Thyroid gland (tissue), 4 donors: Measurements from ENCODE around the gene FOXN3. TPM values are rescaled to one million over a fixed set of nuclear protein-coding genes. Genes with fewer than 3 reads are reported as not detected.

Experiments used
- DNase-seq, 2 donors: peaks; one replicate each; pipeline ENCODE4 v3.0.0-alpha.2; 2019
- H3K27ac ChIP-seq, 3 donors: fragments of 200-600 bp; sonication (generic); 1 replicate in 2 of 3; 2 replicates in 1 of 3; pipeline ENCODE4 v1.5.1; 2016 to 2019; ENCODE audit warnings: mild to moderate bottlenecking in 1 of 3, moderate library complexity in 1 of 3
- H3K27me3 ChIP-seq: fragments of 200-600 bp; sonication (generic); one replicate; pipeline ENCODE4 v1.5.1; 2019
- H3K36me3 ChIP-seq, 2 donors: fragments of 200-600 bp; sonication (generic); one replicate each; pipeline ENCODE4 v1.5.1; 2016 to 2019
- H3K4me1 ChIP-seq, 2 donors: fragments of 200-600 bp; sonication (generic); one replicate each; pipeline ENCODE4 v1.5.1; 2017 to 2019
- H3K4me3 ChIP-seq, 3 donors: fragments of 200-600 bp; sonication (generic); replicated peaks in 1 of 3; 1 replicate in 2 of 3; 2 replicates in 1 of 3; pipeline ENCODE4 v1.5.1; 2016; ENCODE audit warnings: mild to moderate bottlenecking in 1 of 3
- H3K9me3 ChIP-seq: fragments of 200-600 bp; sonication (generic); one replicate; pipeline ENCODE4 v1.5.1; 2017
- POLR2A ChIP-seq, 2 donors: fragments of 450-650 bp; IDR thresholded peaks; one replicate each; pipeline ENCODE4 v1.6.1; 2017; ENCODE audit warnings: antibody characterized with exemption in 2 of 2, mild to moderate bottlenecking in 2 of 2, moderate library complexity in 1 of 2
- WGBS, 2 donors: methylation state at CpG; one replicate each; pipeline ENCODE4 v1.1.5; 2017; 5-methylcytosine and 5-hydroxymethylcytosine counted together
- intact Hi-C: fragments of 100-400 bp; cut with DNase I; formaldehyde crosslinking; loops from one replicate; pipeline ENCODE4 v1.15.1; 2023
- total RNA-seq, 4 donors: library from RNA; depleted of rRNA; stranded (reverse); fragments of >200 nt; gene quantifications; one replicate each; pipeline ENCODE4 v1.2.3, GENCODE V29; 2016
- TF ChIP-seq, protein P1 (sequence below), 6 experiments: fragments of 200-600 bp in 3 of 6; fragments of 450-650 bp in 3 of 6; sonication (generic) in 3 of 6; IDR thresholded peaks; one replicate each; pipeline ENCODE4 v1.5.1; 2016 to 2019; ENCODE audit warnings: antibody characterized with exemption in 6 of 6, mild to moderate bottlenecking in 2 of 6, inconsistent platforms in 1 of 6, moderate library complexity in 1 of 6

The FOXN3 gene
- total RNA-seq, 4 donors from 2014 or later, result 38.7 to 70.1 (median 43.1) TPM

GRCh38 chr14:89247457-89248122 lies 169.4 kb downstream of the FOXN3 start:
- 86 to 91% methylated on average over 3 of the region's 3 CpGs for WGBS, 2 donors
- no peak for DNase-seq
- peaks cover 27 to 37% of the 10 kb centered on the region in 2 donors for H3K4me1 ChIP-seq
- H3K27ac ChIP-seq, result no peak overlapping the region
- intact Hi-C loops, result no loop called here
- H3K27me3 ChIP-seq, result no peaks in the 10 kb centered on the region
- H3K4me3 ChIP-seq, result no peak overlapping the region
- H3K36me3 ChIP-seq, result no peaks in the 10 kb centered on the region
- no peaks in the 10 kb centered on the region for H3K9me3 ChIP-seq
- TF ChIP-seq, protein P1, sequence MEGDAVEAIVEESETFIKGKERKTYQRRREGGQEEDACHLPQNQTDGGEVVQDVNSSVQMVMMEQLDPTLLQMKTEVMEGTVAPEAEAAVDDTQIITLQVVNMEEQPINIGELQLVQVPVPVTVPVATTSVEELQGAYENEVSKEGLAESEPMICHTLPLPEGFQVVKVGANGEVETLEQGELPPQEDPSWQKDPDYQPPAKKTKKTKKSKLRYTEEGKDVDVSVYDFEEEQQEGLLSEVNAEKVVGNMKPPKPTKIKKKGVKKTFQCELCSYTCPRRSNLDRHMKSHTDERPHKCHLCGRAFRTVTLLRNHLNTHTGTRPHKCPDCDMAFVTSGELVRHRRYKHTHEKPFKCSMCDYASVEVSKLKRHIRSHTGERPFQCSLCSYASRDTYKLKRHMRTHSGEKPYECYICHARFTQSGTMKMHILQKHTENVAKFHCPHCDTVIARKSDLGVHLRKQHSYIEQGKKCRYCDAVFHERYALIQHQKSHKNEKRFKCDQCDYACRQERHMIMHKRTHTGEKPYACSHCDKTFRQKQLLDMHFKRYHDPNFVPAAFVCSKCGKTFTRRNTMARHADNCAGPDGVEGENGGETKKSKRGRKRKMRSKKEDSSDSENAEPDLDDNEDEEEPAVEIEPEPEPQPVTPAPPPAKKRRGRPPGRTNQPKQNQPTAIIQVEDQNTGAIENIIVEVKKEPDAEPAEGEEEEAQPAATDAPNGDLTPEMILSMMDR (IDR thresholded peaks at IDR 0.05), result no peak

DNA sequence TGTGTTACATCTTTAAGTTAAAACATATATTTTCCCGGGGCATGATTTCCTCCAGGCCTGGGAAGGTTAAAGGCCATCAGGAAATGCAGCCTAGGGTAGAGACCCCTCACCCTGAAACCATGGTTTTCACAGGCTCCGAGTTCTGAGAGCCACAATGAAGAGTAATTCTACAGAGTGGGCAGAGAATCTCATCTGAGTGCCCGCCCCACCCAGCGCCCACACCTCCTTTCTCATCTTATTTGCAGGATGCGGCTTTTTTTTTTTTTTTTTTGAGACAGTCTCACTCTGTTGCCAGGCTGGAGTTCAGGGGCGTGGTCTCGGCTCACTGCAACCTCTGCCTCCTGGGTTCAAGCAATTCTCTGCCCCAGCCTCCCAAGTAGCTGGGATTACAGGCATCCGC lies 170.7 kb downstream of the FOXN3 start:
- H3K4me3 ChIP-seq, result no peak overlapping the region
- no peak for DNase-seq
- no peaks in the 10 kb centered on the region for H3K9me3 ChIP-seq
- no peaks in the 10 kb centered on the region for H3K27me3 ChIP-seq
- 93 to 97% methylated on average over 8 of the region's 8 CpGs for WGBS, 2 donors
- peaks cover 33 to 37% of the 10 kb centered on the region in 2 donors for H3K4me1 ChIP-seq
- intact Hi-C loops, result no loop called here
- H3K36me3 ChIP-seq, result no peaks in the 10 kb centered on the region
- H3K27ac ChIP-seq, result no peak overlapping the region
- no peak for TF ChIP-seq POLR2A (IDR thresholded peaks at IDR 0.05)
- TF ChIP-seq, protein P1 (IDR thresholded peaks at IDR 0.05), result no peak

GRCh38 chr14:89245802-89246201 lies 171.2 kb downstream of the FOXN3 start:
- intact Hi-C loops, result no loop called here
- no peak for TF ChIP-seq POLR2A (IDR thresholded peaks at IDR 0.05)
- TF ChIP-seq, protein P1 (IDR thresholded peaks at IDR 0.05), result no peak
- Histone ChIP-seq H3K27me3 (no peaks in the 10 kb centered on the region), H3K4me1 (peaks cover 33 to 37% of the 10 kb centered on the region in 2 donors), H3K36me3 (no peaks in the 10 kb centered on the region), H3K27ac (no peak overlapping the region), H3K9me3 (no peaks in the 10 kb centered on the region), H3K4me3 (no peak overlapping the region)
- DNase-seq, result no peak
- WGBS, 2 donors, result 79 to 87% methylated on average over 9 of the region's 9 CpGs

DNA sequence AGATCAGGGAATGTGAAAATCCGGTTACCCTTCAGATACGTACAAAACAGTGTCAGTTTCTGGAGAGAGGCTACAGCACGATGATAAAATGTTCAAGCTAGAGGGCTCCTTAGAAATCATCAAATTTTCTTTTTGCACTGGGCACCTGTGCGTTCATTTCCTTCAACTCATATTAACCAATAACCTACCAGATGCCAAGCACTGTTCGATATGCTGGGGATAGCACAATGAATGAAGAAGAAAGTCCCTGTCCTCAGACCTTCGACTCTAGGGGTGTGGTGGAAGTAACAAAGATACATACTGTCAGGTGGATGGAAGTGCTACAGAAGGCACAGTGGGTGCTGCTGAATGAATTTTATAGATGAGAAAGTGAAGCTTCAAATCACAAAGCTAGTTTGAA lies 172.3 kb downstream of the FOXN3 start:
- Histone ChIP-seq H3K27ac (no peak overlapping the region), H3K4me1 (peaks cover 30 to 31% of the 10 kb centered on the region in 2 donors), H3K36me3 (no peaks in the 10 kb centered on the region), H3K27me3 (no peaks in the 10 kb centered on the region), H3K4me3 (no peak overlapping the region), H3K9me3 (no peaks in the 10 kb centered on the region)
- no peak for TF ChIP-seq POLR2A (IDR thresholded peaks at IDR 0.05)
- TF ChIP-seq, protein P1 (IDR thresholded peaks at IDR 0.05), result no peak
- 79 to 96% methylated on average over 6 of the region's 6 CpGs for WGBS, 2 donors
- intact Hi-C loops, result no loop called here
- DNase-seq, result no peak

- intact Hi-C loops, result no loop called here
- Histone ChIP-seq H3K27me3 (no peaks in the 10 kb centered on the region), H3K36me3 (no peaks in the 10 kb centered on the region), H3K4me3 (no peak overlapping the region), H3K9me3 (no peaks in the 10 kb centered on the region), H3K27ac (no peak overlapping the region), H3K4me1 (peaks cover 20 to 22% of the 10 kb centered on the region in 2 donors)
- WGBS, 2 donors, result 78 to 83% methylated on average over 6 of the region's 6 CpGs
- TF ChIP-seq, protein P1 (IDR thresholded peaks at IDR 0.05), result no peak
- TF ChIP-seq POLR2A (IDR thresholded peaks at IDR 0.05), result no peak
- DNase-seq, result no peak
Measured at GRCh38 chr14:89243741-89244140, 173.3 kb downstream of the FOXN3 start.
